Dendritic cell treated with granulocyte-macrophage colony-stimulating factor and Interleukin-4, amounts not matched to agents 40 ng/mL and 50 ng/mL, for 4 days (primary cell): ENCODE results near the gene FNTB.

Experiments
- H3K27ac Mint-ChIP-seq: one replicate; pipeline ENCODE4 v1.8.0; 2022; ENCODE audit warnings: mild to moderate bottlenecking, mixed read lengths
- H3K27me3 Mint-ChIP-seq: one replicate; pipeline ENCODE4 v1.8.0; 2022; ENCODE audit warnings: mild to moderate bottlenecking, mixed read lengths
- H3K36me3 Mint-ChIP-seq: one replicate; pipeline ENCODE4 v1.8.0; 2022; ENCODE audit warnings: low read depth, mixed read lengths
- H3K4me1 Mint-ChIP-seq: one replicate; pipeline ENCODE4 v1.8.0; 2022; ENCODE audit warnings: low read depth, mixed read lengths
- H3K4me3 Mint-ChIP-seq: one replicate; pipeline ENCODE4 v1.8.0; 2022; ENCODE audit warnings: mild to moderate bottlenecking, moderate library complexity, mixed read lengths
- H3K9me3 Mint-ChIP-seq: one replicate; pipeline ENCODE4 v1.8.0; 2022; ENCODE audit warnings: mixed read lengths
- intact Hi-C: fragments of 100-400 bp; cut with micrococcal nuclease; formaldehyde crosslinking; loops from one replicate; pipeline ENCODE4 v1.15.0; 2022

The FNTB gene

GRCh38 chr14:65002586-65003210 is 16.0 kb downstream of the FNTB start:
- H3K4me1 Mint-ChIP-seq = peaks cover 17% of the 10 kb centered on the region
- H3K27ac Mint-ChIP-seq = no peak overlapping the region
- peaks cover 26% of the 10 kb centered on the region for H3K36me3 Mint-ChIP-seq
- intact Hi-C loops = no loop called here
- H3K27me3 Mint-ChIP-seq = no peaks in the 10 kb centered on the region
- no peak overlapping the region for H3K4me3 Mint-ChIP-seq
- H3K9me3 Mint-ChIP-seq = no peaks in the 10 kb centered on the region

- no peak overlapping the region for H3K27ac Mint-ChIP-seq
Observed at GRCh38 chr14:65003394-65003793, 16.7 kb downstream of the FNTB start.

GRCh38 chr14:65006261-65006721 is 19.6 kb downstream of the FNTB start:
- Mint-ChIP-seq H3K27me3 (no peaks in the 10 kb centered on the region), H3K36me3 (peaks cover 56% of the 10 kb centered on the region), H3K9me3 (no peaks in the 10 kb centered on the region), H3K27ac (no peak overlapping the region), H3K4me3 (no peak overlapping the region), H3K4me1 (peaks cover 12% of the 10 kb centered on the region)
- intact Hi-C loops = no loop called here

More at GRCh38 chr14:65003394-65003793, 16.7 kb downstream of the FNTB start:
- Mint-ChIP-seq H3K4me3 (no peak overlapping the region), H3K9me3 (no peaks in the 10 kb centered on the region), H3K27me3 (no peaks in the 10 kb centered on the region), H3K36me3 (peaks cover 30% of the 10 kb centered on the region), H3K4me1 (peaks cover 12% of the 10 kb centered on the region)
- intact Hi-C loops = no loop called here

- no peaks in the 10 kb centered on the region for H3K27me3 Mint-ChIP-seq
- H3K27ac Mint-ChIP-seq = no peak overlapping the region
- intact Hi-C loops = no loop called here
- peaks cover 12% of the 10 kb centered on the region for H3K4me1 Mint-ChIP-seq
- peaks cover 63% of the 10 kb centered on the region for H3K36me3 Mint-ChIP-seq
- no peaks in the 10 kb centered on the region for H3K9me3 Mint-ChIP-seq
- H3K4me3 Mint-ChIP-seq = no peak overlapping the region
Observed at GRCh38 chr14:65007202-65007601, 20.5 kb downstream of the FNTB start.

GRCh38 chr14:65010211-65010931 is 23.7 kb downstream of the FNTB start:
- H3K9me3 Mint-ChIP-seq = no peaks in the 10 kb centered on the region
- no peak overlapping the region for H3K27ac Mint-ChIP-seq
- peaks cover 72% of the 10 kb centered on the region for H3K36me3 Mint-ChIP-seq
- no peaks in the 10 kb centered on the region for H3K27me3 Mint-ChIP-seq
- no peak overlapping the region for H3K4me3 Mint-ChIP-seq
- intact Hi-C loops = no loop called here
- peaks cover under 1% of the 10 kb centered on the region for H3K4me1 Mint-ChIP-seq

GRCh38 chr14:65011538-65011937 is 24.8 kb downstream of the FNTB start:
- Mint-ChIP-seq H3K9me3 (no peaks in the 10 kb centered on the region), H3K36me3 (peaks cover 72% of the 10 kb centered on the region), H3K4me3 (no peak overlapping the region), H3K4me1 (peaks cover 9% of the 10 kb centered on the region), H3K27me3 (no peaks in the 10 kb centered on the region), H3K27ac (no peak overlapping the region)
- intact Hi-C loops = no loop called here

GRCh38 chr14:65012353-65012752 is 25.7 kb downstream of the FNTB start:
- intact Hi-C loops = no loop called here
- Mint-ChIP-seq H3K4me1 (peaks cover 9% of the 10 kb centered on the region), H3K36me3 (peaks cover 76% of the 10 kb centered on the region), H3K4me3 (no peak overlapping the region), H3K27ac (no peak overlapping the region), H3K9me3 (no peaks in the 10 kb centered on the region), H3K27me3 (no peaks in the 10 kb centered on the region)

GRCh38 chr14:65015391-65015790 is 28.7 kb downstream of the FNTB start:
- H3K27ac Mint-ChIP-seq = peak overlapping the region; percentile 32
- H3K9me3 Mint-ChIP-seq = no peaks in the 10 kb centered on the region
- no peak overlapping the region for H3K4me3 Mint-ChIP-seq
- H3K27me3 Mint-ChIP-seq = no peaks in the 10 kb centered on the region
- peaks cover 61% of the 10 kb centered on the region for H3K36me3 Mint-ChIP-seq
- intact Hi-C loops = no loop called here
- peaks cover 9% of the 10 kb centered on the region for H3K4me1 Mint-ChIP-seq

- no peaks in the 10 kb centered on the region for H3K9me3 Mint-ChIP-seq
- no peaks in the 10 kb centered on the region for H3K27me3 Mint-ChIP-seq
- peaks cover 9% of the 10 kb centered on the region for H3K4me1 Mint-ChIP-seq
- H3K27ac Mint-ChIP-seq = no peak overlapping the region
- H3K4me3 Mint-ChIP-seq = no peak overlapping the region
- intact Hi-C loops = no loop called here
- H3K36me3 Mint-ChIP-seq = peaks cover 54% of the 10 kb centered on the region
Observed at GRCh38 chr14:65016471-65016870, 29.8 kb downstream of the FNTB start.

- intact Hi-C loops = loop anchor here (2.0 kb wide), 1 partner anchor 33 kb away; the partner anchor contains the start of gene FNTB
- peaks cover 9% of the 10 kb centered on the region for H3K4me1 Mint-ChIP-seq
Observed at GRCh38 chr14:65019944-65020566, 33.4 kb downstream of the FNTB start.

GRCh38 chr14:65024957-65025356 is 38.3 kb downstream of the FNTB start:
- Mint-ChIP-seq H3K27ac (no peak overlapping the region), H3K4me1 (peaks cover 7% of the 10 kb centered on the region), H3K4me3 (no peak overlapping the region), H3K9me3 (no peaks in the 10 kb centered on the region), H3K36me3 (peaks cover 56% of the 10 kb centered on the region), H3K27me3 (no peaks in the 10 kb centered on the region)
- intact Hi-C loops = no loop called here

More at GRCh38 chr14:65019944-65020566, 33.4 kb downstream of the FNTB start:
- no peak overlapping the region for H3K27ac Mint-ChIP-seq
- H3K9me3 Mint-ChIP-seq = no peaks in the 10 kb centered on the region
- H3K4me3 Mint-ChIP-seq = no peak overlapping the region
- no peaks in the 10 kb centered on the region for H3K27me3 Mint-ChIP-seq
- H3K36me3 Mint-ChIP-seq = peaks cover 45% of the 10 kb centered on the region

- no peaks in the 10 kb centered on the region for H3K27me3 Mint-ChIP-seq
- H3K4me1 Mint-ChIP-seq = peaks cover 7% of the 10 kb centered on the region
- intact Hi-C loops = no loop called here
- no peak overlapping the region for H3K4me3 Mint-ChIP-seq
- H3K36me3 Mint-ChIP-seq = peaks cover 62% of the 10 kb centered on the region
- no peak overlapping the region for H3K27ac Mint-ChIP-seq
- H3K9me3 Mint-ChIP-seq = no peaks in the 10 kb centered on the region
Observed at GRCh38 chr14:65025818-65026217, 39.1 kb downstream of the FNTB start.

GRCh38 chr14:65026526-65026925 is 39.8 kb downstream of the FNTB start:
- H3K27ac Mint-ChIP-seq = no peak overlapping the region
- H3K9me3 Mint-ChIP-seq = no peaks in the 10 kb centered on the region
- H3K27me3 Mint-ChIP-seq = no peaks in the 10 kb centered on the region
- H3K4me3 Mint-ChIP-seq = no peak overlapping the region
- H3K36me3 Mint-ChIP-seq = peaks cover 64% of the 10 kb centered on the region
- intact Hi-C loops = no loop called here
- H3K4me1 Mint-ChIP-seq = peaks cover 7% of the 10 kb centered on the region

- H3K4me1 Mint-ChIP-seq = peaks cover 7% of the 10 kb centered on the region
- H3K27ac Mint-ChIP-seq = no peak overlapping the region
- H3K36me3 Mint-ChIP-seq = peaks cover 62% of the 10 kb centered on the region
- no peaks in the 10 kb centered on the region for H3K9me3 Mint-ChIP-seq
- H3K4me3 Mint-ChIP-seq = no peak overlapping the region
- no peaks in the 10 kb centered on the region for H3K27me3 Mint-ChIP-seq
- intact Hi-C loops = no loop called here
Observed at GRCh38 chr14:65027127-65027799, 40.6 kb downstream of the FNTB start.
